ENCODE data around the gene SPAST. TPM values are rescaled to one million over a fixed set of nuclear protein-coding genes. Genes with fewer than 3 reads are reported as not detected.

The SPAST gene
- total and polyA plus RNA-seq, 9 of the 15 experiments (the other 6 are each of a cell fraction or from before 2014, with no cell fraction given), result 7.4 to 37.0 (median 19.0) TPM

DNA sequence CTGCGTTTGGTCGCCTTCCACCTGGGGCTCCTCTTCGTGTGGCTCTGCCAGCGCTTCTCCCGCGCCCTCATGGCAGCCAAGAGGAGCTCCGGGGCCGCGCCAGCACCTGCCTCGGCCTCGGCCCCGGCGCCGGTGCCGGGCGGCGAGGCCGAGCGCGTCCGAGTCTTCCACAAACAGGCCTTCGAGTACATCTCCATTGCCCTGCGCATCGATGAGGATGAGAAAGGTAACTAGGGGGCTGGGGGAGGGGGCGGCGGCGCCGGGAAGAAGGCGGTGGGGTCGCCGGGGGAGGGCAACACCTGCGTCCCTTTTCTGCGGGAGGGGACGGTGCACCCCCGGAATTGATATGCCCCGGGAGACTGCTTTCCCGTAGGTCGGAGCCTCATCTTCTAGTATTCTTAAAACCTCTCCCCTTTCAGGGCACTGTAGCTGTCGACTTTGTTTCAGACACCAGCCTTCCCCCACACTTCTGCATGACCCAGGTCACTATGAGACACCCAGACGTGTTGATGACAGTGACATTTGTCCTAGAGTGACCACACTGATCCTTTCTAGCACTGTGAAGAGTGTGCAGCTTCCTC, 755 bp downstream of the SPAST start (continued):
- TF ChIP-seq, protein P1, sequence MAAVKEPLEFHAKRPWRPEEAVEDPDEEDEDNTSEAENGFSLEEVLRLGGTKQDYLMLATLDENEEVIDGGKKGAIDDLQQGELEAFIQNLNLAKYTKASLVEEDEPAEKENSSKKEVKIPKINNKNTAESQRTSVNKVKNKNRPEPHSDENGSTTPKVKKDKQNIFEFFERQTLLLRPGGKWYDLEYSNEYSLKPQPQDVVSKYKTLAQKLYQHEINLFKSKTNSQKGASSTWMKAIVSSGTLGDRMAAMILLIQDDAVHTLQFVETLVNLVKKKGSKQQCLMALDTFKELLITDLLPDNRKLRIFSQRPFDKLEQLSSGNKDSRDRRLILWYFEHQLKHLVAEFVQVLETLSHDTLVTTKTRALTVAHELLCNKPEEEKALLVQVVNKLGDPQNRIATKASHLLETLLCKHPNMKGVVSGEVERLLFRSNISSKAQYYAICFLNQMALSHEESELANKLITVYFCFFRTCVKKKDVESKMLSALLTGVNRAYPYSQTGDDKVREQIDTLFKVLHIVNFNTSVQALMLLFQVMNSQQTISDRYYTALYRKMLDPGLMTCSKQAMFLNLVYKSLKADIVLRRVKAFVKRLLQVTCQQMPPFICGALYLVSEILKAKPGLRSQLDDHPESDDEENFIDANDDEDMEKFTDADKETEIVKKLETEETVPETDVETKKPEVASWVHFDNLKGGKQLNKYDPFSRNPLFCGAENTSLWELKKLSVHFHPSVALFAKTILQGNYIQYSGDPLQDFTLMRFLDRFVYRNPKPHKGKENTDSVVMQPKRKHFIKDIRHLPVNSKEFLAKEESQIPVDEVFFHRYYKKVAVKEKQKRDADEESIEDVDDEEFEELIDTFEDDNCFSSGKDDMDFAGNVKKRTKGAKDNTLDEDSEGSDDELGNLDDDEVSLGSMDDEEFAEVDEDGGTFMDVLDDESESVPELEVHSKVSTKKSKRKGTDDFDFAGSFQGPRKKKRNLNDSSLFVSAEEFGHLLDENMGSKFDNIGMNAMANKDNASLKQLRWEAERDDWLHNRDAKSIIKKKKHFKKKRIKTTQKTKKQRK (IDR thresholded peaks at IDR 0.05; ENCODE audit: borderline replicate concordance, low read depth, low read length), result no peak
- no peak for TF ChIP-seq HCFC1 (IDR thresholded peaks at IDR 0.05; ENCODE audit: low read depth, low read length)
- TF ChIP-seq ILK (tag; IDR thresholded peaks at IDR 0.05; ENCODE audit: borderline replicate concordance, low read depth), result no peak
- peak; percentile 25; the same call in 1 of the 2 replicates for TF ChIP-seq POLR2G (IDR thresholded peaks at IDR 0.05; ENCODE audit: low read depth, low read length)
- TF ChIP-seq PCBP1 (IDR thresholded peaks at IDR 0.05; ENCODE audit: low read depth, low read length, poor library complexity, severe bottlenecking), result no peak
- TF ChIP-seq MAFF (IDR thresholded peaks at IDR 0.05; ENCODE audit: low read length), result no peak
- no peak for TF ChIP-seq FOS (IDR thresholded peaks at IDR 0.05; ENCODE audit: extremely low read depth, insufficient read length)
- no peak for TF ChIP-seq TCF7L2 (IDR thresholded peaks at IDR 0.05; ENCODE audit: low read depth, low read length)
- TF ChIP-seq, protein P2, sequence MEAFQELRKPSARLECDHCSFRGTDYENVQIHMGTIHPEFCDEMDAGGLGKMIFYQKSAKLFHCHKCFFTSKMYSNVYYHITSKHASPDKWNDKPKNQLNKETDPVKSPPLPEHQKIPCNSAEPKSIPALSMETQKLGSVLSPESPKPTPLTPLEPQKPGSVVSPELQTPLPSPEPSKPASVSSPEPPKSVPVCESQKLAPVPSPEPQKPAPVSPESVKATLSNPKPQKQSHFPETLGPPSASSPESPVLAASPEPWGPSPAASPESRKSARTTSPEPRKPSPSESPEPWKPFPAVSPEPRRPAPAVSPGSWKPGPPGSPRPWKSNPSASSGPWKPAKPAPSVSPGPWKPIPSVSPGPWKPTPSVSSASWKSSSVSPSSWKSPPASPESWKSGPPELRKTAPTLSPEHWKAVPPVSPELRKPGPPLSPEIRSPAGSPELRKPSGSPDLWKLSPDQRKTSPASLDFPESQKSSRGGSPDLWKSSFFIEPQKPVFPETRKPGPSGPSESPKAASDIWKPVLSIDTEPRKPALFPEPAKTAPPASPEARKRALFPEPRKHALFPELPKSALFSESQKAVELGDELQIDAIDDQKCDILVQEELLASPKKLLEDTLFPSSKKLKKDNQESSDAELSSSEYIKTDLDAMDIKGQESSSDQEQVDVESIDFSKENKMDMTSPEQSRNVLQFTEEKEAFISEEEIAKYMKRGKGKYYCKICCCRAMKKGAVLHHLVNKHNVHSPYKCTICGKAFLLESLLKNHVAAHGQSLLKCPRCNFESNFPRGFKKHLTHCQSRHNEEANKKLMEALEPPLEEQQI (IDR thresholded peaks at IDR 0.05), result no peak
- TF ChIP-seq CBX1 (IDR thresholded peaks at IDR 0.05; ENCODE audit: low read depth), result no peak
- TF ChIP-seq, protein P3, sequence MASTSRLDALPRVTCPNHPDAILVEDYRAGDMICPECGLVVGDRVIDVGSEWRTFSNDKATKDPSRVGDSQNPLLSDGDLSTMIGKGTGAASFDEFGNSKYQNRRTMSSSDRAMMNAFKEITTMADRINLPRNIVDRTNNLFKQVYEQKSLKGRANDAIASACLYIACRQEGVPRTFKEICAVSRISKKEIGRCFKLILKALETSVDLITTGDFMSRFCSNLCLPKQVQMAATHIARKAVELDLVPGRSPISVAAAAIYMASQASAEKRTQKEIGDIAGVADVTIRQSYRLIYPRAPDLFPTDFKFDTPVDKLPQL (IDR thresholded peaks at IDR 0.05; ENCODE audit: extremely low read depth, insufficient read length), result no peak
- TF ChIP-seq NFATC3 (IDR thresholded peaks at IDR 0.05), result no peak
- TF ChIP-seq ZNF717 (CRISPR knock-in tag; IDR thresholded peaks at IDR 0.05), result no peak
- no peak for TF ChIP-seq NELFE (IDR thresholded peaks at IDR 0.05; ENCODE audit: insufficient read depth, insufficient read length)
- no peak for TF ChIP-seq ETS2 (tag; IDR thresholded peaks at IDR 0.05; ENCODE audit: borderline replicate concordance, poor library complexity, severe bottlenecking)

Measured in K562 (cell line).